Daoy (cell line): ENCODE data around the gene HERPUD1. TPM values are rescaled to one million over a fixed set of nuclear protein-coding genes. Genes with fewer than 3 reads are reported as not detected.
A peak's percentile ranks its signal among the peaks of the same experiment; 100 is the strongest.
"Not testable (repeated sequence)": the region's sequence is repeated elsewhere in the genome, so short reads cannot be mapped to it uniquely, and the experiment has no call there.

Source experiments
- DNase-seq: peaks from one replicate; pipeline ENCODE4 v3.0.0-alpha.2; 2015; ENCODE audit warnings: low read depth
- total RNA-seq: library from RNA; depleted of rRNA; stranded (reverse); fragments of >200 nt; shearing (Covaris generic); gene quantifications from 2 replicates; pipeline ENCODE4 v1.2.3, GENCODE V29; 2014

The HERPUD1 gene
- total RNA-seq, 1 experiment from 2014 or later = 24.3 TPM

DNA sequence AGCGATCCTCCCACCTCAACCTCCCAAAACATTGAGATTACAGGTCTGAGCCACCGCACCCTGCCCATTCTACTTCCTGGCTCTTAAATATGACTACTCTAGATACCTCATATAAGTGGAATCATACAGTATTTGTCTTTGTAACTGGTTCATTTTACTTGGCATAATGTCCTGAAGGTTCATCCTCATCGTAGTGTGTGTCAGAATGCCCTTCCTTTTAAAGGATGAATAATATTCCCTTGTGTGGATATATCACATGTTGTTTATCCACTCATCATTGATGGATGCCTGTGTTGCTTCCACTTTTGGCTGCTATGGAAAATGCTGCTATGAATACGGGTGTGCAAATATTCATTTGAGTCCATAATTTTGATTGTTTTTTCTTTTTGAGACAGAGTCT is 24.1 kb downstream of the HERPUD1 start:
- no peak for DNase-seq

DNA sequence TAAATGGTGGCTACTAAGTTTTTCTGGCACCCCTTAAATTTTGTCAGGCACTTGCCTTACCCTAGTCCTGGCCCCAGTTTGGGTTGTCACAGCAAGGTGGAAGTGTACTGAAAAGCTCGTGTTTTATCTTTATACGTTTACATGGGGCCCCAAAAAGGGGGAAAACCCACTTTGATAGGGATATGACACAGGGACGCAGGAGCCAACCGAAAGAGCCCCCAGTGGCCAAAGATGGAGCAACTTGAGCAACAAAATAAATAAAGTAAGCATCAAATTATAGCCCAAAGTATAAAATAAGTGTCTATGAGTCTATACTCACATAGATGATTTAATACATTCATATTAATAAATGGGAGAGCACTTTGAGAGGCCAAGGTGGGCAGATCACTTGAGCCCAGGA is 24.8 kb downstream of the HERPUD1 start:
- no peak for DNase-seq

DNA sequence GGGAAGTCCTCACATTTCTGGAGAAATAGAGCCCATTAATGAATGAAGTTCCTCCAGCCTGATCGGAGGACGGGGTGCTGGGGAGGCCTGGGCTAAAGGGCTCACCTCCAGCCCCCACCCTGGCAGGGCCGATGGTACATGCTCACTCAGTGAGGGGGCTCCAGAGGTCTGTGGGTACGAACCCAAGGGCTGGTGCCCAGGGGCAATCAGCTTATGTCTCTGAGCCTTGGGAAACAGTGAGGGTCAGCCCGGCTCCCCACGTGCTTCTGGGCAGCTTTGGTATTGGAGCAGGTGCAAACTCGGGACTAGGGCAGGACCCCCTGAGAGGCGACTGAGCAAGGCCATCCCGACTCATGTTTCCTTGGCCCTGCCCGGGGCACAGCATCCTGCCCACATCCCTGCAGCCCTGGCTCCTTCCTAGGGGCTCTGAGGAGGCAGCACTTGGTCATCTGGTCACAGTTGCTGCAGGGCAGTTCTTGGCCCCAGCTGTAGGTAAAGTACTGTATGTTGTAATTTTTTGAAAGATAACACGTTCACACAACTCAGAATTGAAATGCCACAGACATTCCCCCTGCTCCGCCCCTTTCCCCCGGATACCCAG is 28.8 kb downstream of the HERPUD1 start:
- no peak for DNase-seq

DNA sequence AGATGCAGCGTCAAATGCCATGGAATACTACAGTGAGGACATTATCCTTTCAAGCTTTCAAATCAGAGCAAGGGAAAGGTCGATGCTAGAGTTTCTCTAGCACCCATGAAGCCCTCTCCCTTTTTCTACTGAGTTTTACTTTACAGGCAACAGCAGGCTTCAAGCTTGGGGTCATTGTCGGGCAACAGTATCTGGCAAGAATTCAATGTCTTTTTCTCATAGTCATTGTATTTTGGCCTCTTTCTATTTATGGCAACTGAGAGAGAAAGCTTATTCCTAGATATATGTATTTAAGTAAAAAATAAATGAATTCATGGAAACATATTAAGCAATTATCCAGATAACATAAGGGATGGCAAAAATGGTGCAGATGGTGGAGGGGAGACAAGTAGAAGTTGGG is 29.4 kb downstream of the HERPUD1 start:
- DNase-seq = no peak

DNA sequence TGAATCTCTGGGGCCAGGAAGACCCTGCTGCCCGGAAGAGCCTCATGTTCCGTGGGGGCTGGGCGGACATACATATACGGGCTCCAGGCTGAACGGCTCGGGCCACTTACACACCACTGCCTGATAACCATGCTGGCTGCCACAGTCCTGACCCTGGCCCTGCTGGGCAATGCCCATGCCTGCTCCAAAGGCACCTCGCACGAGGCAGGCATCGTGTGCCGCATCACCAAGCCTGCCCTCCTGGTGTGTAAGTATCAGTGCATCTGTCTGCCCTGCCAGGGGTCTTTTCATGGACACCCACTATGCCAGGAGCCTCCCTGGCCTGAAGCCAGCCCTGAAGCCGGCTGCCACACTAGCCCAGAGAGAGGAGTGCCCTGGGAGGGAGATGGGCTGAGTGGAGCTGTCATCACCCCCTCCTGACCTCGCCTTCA is 29.9 kb downstream of the HERPUD1 start, which contains the start of gene CETP:
Gene CETP (plus strand): TSS at position 100 of the 431 bp plus-strand sequence. CDS start 30 bp downstream, at position 130.
- no peak for DNase-seq

DNA sequence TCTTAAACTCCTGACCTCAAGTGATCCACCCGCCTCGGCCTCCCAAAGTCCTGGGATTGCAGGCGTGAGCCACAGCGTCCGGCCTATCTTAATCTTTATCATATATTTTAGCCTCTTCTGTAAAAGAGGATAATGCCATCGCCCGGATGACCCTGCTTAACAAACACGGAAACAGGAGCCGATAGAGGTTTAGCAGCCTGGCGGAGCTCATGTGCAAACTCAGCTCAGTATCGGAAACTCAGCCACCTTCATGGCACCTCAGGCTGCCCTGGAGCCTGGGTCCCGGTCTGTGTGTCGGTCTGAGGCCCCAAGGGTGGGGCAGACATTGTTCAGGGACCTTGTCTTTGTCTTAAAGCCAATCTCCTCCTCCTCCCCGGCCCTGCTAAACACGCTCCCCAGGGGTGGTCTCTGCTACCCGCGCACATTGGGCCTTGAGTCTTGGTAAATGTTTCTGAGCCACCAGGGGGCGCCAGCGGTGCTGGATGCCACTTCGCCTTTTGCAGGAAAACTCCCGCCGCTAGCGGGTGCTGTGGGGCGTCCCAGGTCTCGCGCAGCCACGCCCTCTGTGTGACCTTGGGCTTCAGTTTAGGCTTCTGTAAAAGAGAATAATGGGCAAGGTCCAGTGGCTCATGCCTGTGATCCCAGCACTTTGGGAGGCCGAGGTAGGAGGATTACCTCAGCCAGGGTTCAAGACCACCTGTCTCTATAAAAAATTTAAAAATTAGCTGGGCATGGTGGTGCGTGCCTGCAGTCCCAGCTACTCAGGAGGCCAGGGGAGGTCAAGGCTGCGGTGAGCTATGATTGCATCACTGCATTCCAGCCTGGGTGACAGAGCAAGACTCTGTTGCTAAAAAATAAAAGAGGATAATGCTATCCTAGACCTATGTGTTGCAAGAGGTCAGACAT is 32.6 kb downstream of the HERPUD1 start:
- peak; percentile 72 for DNase-seq

DNA sequence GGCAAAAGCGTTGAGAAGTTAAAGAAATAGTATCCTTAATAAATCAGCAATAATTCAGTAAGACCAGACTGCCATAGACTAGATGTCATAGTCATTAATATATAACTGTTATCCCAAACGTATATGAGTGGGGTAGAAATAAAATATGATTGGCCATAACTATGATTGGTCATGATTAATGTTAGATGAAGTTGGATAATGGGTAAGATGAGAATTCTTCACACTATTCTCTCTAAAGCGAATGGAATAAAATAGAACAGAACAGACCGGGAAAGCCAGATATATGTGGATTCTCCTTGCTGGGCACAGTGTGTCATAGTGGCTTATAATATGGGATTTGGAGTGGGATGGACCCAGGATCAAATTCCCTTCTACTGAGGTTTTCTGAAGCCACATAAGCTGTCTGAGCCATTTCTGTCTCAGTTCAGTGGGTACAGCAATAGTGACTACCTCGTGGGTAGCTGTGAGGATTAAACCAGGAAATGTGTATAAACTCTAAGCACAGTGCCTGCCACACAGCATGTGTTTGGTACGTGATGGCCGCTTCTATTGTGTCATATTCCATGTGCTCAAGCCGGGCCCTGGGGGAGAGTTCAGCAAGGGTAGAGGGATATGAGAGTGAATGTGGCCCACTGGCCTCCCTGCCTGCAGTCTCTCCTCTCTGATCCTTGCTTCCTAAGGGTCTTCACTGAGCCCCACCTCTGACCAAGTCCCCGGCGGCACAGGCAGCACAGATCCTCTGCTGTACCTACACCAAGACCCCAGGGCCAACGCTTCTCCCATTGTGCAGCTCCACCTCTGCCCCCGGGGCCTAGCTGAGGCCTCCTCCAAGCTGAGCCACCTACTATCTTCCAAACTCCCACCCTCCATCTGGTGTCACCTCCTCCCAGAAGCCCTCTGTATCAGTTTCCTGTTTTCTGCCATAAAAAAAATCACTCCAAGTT is 33.5 kb downstream of the HERPUD1 start:
- DNase-seq = peak; percentile 8

DNA sequence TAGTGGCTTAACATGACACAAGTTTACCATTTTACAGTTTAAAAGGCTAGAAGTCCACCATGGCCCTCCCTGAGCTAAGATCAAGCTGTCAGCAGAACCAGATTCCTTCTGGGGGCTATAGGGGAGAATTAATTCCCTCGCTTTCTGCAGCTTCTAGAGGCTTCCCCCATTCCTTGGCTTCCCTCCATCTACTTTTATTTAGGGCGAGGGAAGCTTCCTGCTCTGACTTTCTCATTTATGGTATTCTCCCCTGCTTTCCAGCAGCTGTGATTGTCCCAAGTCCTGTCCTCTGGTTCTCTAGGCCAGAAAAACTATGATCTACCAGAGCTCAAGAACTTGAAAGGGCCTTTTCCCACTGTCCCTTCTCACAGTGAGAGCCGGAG is 34.1 kb downstream of the HERPUD1 start:
- DNase-seq = no peak

DNA sequence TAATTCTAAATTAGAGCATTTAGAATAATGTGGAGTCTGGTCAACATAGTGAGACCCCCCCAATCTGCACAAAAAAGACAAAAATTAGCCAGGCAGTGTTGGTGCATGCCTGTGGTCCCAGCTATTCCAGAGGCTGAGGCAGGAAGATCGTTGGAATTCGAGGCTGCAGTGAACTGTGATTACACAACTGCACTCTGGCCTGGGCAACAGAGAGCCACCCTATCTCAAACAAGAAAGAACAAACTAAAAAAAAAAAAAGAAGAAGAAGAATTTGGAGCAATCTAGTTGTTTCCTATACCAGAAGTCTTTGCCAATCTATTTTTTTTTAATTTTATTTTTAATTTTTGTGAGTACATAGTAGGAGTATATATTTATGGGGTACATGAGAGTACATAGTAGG is 35.8 kb downstream of the HERPUD1 start:
- no peak for DNase-seq

DNA sequence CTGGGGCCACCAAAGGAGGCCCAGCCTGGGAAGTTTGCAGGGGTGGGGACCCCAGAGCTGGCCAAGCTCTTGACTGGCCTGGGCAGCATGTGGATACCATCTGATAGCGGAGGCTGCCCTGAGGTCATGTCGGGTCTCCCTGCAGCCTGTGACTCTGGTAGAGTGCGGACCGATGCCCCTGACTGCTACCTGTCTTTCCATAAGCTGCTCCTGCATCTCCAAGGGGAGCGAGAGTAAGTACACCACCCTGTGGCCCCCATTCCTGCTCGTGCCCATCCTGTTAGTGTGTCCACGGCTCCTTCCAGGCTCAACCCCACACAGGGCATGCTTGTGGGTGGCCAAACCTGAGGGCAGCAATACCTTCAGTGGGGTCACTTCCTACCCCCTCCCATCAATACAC is 37.8 kb downstream of the HERPUD1 start:
- DNase-seq = no peak

DNA sequence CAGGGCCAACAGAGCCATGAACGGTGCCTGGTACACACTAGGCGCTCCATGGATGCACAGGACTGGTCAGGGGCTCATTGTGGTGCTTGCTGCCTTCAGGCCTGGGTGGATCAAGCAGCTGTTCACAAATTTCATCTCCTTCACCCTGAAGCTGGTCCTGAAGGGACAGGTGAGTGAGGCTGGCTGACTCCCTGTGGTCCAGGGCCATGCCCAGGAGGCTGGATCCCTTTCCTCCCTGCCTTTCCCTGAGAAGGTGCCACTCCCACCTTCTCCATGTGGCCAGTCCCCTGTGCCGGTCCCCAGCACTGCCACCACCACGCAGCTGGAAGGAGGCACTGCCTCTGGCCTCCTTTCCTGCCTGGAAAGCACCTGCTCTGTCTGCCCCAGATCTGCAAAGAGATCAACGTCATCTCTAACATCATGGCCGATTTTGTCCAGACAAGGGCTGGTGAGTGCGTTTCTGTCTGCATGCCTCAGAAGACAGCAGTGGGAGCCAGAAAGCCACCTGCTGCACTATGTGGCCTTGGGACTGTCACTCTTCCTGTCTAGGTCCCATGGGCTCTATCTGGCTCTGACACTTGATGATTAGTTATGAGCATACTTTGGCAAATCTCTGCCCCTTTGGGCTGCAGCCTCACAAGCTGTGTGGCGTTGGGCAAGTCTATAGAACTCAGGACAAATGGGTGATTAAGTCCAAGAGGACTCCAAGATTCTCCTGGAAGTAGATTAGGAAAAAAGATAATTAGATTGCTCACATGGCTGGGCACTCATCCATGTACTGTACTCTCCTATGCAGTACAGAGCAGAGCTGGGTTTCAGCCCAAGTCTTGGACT is 39.2 kb downstream of the HERPUD1 start:
- DNase-seq = no peak

DNA sequence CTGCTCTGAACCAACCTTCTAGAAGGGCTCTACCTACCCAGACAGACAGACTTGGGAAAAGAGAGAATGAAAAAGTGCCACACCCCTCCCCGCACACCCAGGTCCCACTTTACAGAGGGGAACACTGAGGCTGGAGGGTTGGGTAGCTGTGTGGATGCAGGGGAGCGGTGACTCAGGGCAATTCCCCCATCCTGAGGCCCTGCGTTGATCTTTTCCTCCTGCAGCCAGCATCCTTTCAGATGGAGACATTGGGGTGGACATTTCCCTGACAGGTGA is 39.8 kb downstream of the HERPUD1 start:
- no peak for DNase-seq

DNA sequence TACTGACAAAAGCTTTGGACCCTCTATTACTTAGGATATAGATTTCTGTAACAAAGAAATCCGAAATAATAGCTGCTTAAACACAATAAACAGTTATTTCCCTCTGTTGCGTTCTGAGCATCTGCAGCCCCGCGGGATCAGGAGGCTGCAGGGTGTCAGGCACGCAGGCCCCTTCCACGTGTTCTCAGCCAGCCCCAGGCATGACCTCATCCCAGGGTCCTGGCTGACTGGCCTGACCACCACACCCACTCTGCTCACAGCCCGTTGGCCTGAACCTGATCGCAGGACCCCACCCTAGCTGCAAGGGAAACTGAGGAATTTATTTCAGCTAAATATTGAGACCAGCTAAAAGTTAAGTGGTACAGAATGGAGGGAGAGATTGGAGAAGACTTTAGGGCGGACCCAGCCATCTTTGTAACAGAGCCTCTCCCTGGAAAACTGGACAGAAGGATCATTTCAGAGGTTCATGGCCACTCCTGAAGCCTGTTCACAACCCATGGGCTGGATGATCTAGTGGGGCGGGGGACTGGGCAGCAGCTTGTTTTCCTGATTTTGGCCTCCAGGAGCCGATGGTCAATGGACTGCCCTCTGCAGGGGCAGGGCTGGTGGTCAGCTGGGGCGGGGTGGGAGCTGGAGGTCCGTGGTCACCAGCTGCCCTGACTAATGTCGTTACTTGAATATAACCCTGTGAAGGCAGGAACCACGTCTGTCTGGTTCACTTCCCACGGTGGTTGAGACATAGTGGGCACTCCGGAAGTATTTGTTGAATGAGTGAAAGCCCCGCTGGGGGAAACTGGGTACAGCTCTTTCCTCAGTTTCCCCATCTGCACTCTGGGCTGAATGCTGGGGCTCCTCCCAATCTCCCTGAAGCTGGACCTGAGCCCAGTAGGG is 40.7 kb downstream of the HERPUD1 start:
- DNase-seq = no peak

DNA sequence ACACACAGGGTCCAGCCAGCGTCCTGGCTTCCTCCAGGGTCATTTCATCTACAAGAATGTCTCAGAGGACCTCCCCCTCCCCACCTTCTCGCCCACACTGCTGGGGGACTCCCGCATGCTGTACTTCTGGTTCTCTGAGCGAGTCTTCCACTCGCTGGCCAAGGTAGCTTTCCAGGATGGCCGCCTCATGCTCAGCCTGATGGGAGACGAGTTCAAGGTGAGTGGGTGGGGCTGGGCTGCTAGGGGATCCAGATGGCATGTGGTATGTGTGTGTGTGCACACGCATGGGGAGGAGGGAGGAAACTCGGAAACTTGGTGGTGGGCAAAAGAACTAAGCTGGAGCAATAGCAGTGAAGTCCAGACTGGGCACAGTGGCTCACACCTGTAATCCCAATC is 41.4 kb downstream of the HERPUD1 start:
- no peak for DNase-seq

DNA sequence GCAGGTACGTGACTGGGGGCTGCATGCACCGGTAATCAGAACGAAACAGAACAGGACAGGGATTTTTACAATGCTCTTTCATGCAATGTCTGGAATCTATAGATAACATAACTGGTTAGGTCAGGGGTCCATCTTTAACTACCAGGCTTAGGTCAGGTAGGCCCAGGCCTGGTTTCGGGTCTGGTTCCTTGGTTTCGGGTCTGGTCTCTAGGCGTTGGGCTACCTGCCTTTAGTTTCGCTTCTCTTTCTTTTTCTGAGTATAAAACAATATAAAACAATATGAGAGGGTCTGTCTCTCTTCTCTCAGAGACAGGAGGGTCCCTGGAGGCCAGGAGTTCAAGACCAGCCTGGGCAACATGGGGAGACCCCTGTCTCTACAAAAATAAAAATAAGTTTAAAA is 42.0 kb downstream of the HERPUD1 start:
- DNase-seq = not testable (repeated sequence)

DNA sequence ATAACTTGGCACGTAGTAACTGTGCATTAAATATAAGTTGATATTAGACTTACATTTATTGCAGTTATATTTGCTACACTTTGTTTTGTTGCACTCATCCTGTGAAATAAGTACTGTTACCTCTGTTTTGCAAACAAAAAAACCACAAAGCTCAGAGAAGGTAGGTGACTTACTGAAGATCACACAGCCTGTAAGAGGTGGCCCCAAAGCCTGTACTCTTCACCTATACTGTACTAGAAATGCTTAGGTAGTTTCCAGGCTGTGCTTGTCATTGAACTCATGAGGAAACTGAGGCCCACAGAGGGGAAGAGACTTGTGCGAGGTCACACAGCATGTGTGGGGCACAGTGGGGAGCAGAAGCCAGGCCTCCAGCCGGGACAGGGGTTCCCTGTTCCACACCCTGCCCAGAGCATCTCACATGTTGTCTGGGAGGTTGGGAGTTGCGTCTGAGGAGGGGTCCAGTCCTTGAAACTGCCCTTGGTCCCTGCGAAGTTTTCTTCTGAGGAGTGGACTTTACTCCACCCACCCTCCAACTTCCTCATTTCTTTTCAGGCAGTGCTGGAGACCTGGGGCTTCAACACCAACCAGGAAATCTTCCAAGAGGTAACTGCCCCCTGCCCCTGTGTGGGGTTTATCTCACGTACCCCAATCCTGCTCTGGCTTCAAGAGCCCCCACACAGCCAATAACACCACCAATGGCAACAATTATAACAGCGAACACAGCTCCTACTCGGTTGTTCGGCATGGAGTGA is 42.8 kb downstream of the HERPUD1 start:
- no peak for DNase-seq

DNA sequence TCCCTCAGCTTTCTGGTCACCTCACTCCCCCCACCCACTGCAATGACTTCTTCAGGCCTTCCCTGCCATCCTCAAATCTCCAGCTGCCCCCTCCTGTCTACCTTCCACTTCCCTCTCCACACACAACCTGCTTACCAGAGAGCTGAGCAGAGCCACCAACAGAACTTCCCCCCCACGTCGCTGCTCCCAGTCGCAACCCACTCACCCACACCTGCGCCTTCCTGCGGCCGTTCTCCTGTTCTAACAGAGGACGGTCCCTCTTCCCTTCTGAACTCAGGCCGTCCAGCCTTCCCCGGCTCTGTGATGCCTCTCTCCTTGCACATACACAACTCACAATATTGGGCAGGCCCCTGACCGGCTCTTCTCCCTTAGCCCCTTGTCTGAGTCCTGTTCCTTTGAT is 43.8 kb downstream of the HERPUD1 start:
- DNase-seq = no peak

DNA sequence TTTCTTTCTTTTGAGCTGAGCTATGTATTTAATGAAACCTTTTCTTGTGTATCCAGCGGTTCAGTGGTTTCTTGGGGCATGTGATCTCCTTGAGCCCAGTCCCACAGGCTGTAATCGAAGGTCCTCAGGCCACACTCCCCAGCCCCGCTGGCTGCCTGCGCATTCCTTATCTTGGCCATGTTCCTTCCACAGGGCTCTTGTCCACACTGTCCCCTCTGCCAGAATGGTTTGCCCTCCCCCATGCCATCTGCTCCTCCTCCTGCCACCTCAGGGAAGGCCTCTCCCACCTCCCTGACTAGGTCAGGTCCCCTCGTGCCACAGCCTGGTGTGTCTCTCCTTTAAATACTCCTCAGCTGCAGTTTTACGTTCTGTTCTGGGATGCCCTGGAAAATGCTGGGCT is 45.3 kb downstream of the HERPUD1 start:
- no peak for DNase-seq

DNA sequence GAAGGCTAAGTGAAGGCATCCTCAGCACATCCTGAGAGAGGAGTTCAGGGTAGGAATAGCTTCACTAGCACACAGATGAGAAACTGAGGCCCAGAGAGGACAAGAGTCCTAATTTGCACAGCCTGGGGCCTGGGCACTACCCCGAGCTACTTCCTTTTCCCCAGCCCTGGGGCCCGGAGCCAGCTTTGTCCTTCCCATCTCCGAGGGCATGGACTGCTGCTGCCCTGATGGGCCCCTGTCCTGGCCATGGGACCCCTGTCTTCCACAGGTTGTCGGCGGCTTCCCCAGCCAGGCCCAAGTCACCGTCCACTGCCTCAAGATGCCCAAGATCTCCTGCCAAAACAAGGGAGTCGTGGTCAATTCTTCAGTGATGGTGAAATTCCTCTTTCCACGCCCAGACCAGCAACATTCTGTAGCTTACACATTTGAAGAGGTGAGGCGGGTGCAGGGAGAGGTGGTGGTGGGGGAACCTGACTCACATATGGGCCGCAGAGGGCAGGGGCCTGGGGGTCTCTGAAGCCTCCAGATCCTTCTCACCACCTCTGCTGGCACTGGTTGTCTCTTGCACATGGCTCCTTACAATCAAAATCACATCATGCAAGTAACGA is 46.0 kb downstream of the HERPUD1 start:
- no peak for DNase-seq
